Gastrocnemius medialis (tissue), 4 donors: Measurements from ENCODE around the gene ZNF32. TPM values are rescaled to one million over a fixed set of nuclear protein-coding genes. Genes with fewer than 3 reads are reported as not detected.

ENCODE experiments used
- ATAC-seq, 2 donors: fragments of 150-250 bp; one replicate each; pipeline ENCODE4 v1.9.1; 2016
- DNase-seq, 2 donors: peaks; one replicate each; pipeline ENCODE4 v3.0.0-alpha.2; 2019
- H3K27ac ChIP-seq, 4 donors: fragments of 200-600 bp; sonication (generic); 1 replicate in 1 of 4; 2 replicates in 3 of 4; pipeline ENCODE4 v1.5.1; 2016 to 2018; ENCODE audit warnings: mild to moderate bottlenecking in 2 of 4, moderate library complexity in 1 of 4
- H3K27me3 ChIP-seq, 3 donors: fragments of 200-600 bp; sonication (generic) in 2 of 3; 1 replicate in 1 of 3; 2 replicates in 2 of 3; pipeline versions ENCODE4 v1.5.1 to v1.6.0; 2016 to 2019; ENCODE audit warnings: mild to moderate bottlenecking in 1 of 3, moderate library complexity in 1 of 3
- H3K36me3 ChIP-seq, 2 donors: fragments of 200-600 bp; sonication (generic) in 1 of 2; one replicate each; pipeline ENCODE4 v1.5.1; 2017 to 2018
- H3K4me1 ChIP-seq, 2 donors: fragments of 200-600 bp; sonication (generic) in 1 of 2; one replicate each; pipeline ENCODE4 v1.5.1; 2016 to 2017; ENCODE audit warnings: mild to moderate bottlenecking in 2 of 2
- H3K4me3 ChIP-seq, 4 donors: fragments of 200-600 bp; sonication (generic) in 3 of 4; 1 replicate in 1 of 4; 2 replicates in 3 of 4; pipeline ENCODE4 v1.5.1; 2016 to 2019; ENCODE audit warnings: mild to moderate bottlenecking in 2 of 4
- H3K9me3 ChIP-seq, 3 donors: fragments of 200-600 bp; sonication (generic) in 2 of 3; 1 replicate in 1 of 3; 2 replicates in 2 of 3; pipeline ENCODE4 v1.5.1; 2016 to 2019
- CTCF ChIP-seq, 5 experiments: fragments of 450-650 bp in 3 of 5; fragments of 200-600 bp in 2 of 5; sonication (generic) in 2 of 5; IDR thresholded peaks in 4 of 5; conservative IDR thresholded peaks in 1 of 5; 1 replicate in 4 of 5; 2 replicates in 1 of 5; pipeline ENCODE4 v1.5.1; 2016 to 2019; ENCODE audit warnings: antibody characterized with exemption in 5 of 5, mild to moderate bottlenecking in 3 of 5, moderate library complexity in 3 of 5
- POLR2A ChIP-seq, 2 donors: fragments of 450-650 bp; IDR thresholded peaks; one replicate each; pipeline ENCODE4 v1.6.1; 2017; ENCODE audit warnings: antibody characterized with exemption in 2 of 2, mild to moderate bottlenecking in 2 of 2, moderate library complexity in 2 of 2
- in situ Hi-C, 4 donors: fragments of 200-750 bp; cut with MboI; loops; one replicate each; pipeline versions ENCODE4 v1.15.0 to v1.8.0; 2017; ENCODE audit warnings: low sequenced_read_pairs in 4 of 4
- intact Hi-C: fragments of 100-400 bp; cut with DNase I; formaldehyde crosslinking; loops from one replicate; pipeline ENCODE4 v1.15.1; 2023; ENCODE audit warnings: low total_unique reads
- total RNA-seq, 4 donors: library from RNA; depleted of rRNA; stranded (reverse); fragments of >200 nt; gene quantifications; one replicate each; pipeline versions ENCODE4 v1.1.0 to v1.2.3, GENCODE V29; 2016

Gene ZNF32
- total RNA-seq, 4 donors from 2014 or later, result 38.1 to 65.5 (median 61.5) TPM

DNA sequence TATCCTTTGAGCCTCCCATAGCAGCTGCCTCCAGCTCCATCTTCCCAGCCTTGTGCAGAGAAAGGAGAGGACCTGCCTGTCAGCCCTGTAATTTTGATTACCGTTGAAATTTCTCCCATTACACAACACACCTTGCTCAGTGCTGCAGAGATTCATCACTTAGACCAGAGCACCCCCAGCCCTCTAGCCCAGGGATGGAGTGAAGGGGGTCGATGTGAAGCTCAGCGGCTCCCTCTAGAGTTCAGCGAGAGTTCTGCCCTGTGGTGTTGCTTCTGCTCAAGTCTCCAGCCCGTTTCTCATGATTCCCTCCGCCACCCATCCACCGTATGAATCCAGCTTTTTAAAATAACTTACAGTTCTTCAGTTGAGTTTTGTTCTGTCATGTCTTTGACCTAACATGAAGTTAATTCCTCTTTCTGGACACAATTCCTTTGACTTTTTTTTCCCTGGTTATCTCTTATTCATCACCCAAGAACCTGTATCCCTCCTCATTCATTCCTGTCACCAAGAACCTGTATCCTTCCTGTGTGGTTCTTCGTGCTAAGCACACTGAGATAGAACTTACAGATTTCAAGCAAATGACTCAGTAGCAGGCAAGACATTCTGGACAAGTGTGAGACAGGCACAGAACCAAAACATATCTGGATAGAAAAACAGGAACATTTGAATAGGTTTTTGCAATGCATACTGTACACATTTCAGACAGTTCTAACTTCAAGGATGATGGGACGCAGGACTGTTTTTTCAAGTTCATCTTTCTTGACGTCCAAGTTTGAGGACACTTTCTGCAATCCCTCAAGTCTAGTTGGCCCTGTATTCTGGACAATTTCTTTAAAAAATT, 35.0 kb upstream of the ZNF32 start:
- DNase-seq (no peak), ATAC-seq (peak in 1 of 2 donors; percentile 13)
- H3K27ac ChIP-seq, result no peak overlapping the region
- peak in 2 of 5 experiments; percentile 18 to 40 for TF ChIP-seq CTCF (IDR thresholded peaks at IDR 0.05 in 4 of 5, conservative IDR thresholded peaks at IDR 0.05 in 1 of 5)
- no peak for TF ChIP-seq POLR2A (IDR thresholded peaks at IDR 0.05)
- H3K9me3 ChIP-seq, result no peaks in the 10 kb centered on the region
- no peaks in the 10 kb centered on the region for H3K36me3 ChIP-seq
- H3K27me3 ChIP-seq, result no peaks in the 10 kb centered on the region
- intact Hi-C loops (no loop called here), in situ Hi-C loops (loop anchor here in 2 of 4 donors (25.0 kb wide), 2 partner anchors 354 to 379 kb away; no protein-coding TSS in a partner anchor)
- no peak overlapping the region for H3K4me3 ChIP-seq
- peaks cover 4 to 20% of the 10 kb centered on the region in 2 donors for H3K4me1 ChIP-seq

DNA sequence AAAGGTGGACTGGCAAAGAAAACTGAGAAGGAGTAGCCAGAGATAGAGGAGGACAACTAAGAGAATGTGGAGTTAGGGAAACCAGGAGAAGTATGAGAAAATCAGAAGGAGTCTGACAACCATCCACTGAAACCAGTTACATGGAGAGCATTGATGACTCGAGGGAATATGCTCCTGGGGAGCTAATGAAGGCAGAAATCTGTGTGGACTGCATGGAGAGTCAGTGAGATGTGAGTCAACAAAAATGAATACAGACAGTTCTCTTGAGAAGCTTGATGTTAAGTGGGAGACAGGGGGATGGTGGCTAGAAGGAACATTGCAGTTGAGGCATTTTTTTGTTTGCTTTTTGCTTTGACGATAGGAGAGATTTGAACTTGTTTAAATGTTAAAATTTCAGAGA, 34.3 kb upstream of the ZNF32 start:
- Histone ChIP-seq H3K9me3 (no peaks in the 10 kb centered on the region), H3K4me3 (no peak overlapping the region), H3K4me1 (peaks cover 4 to 20% of the 10 kb centered on the region in 2 donors), H3K27ac (no peak overlapping the region), H3K27me3 (no peaks in the 10 kb centered on the region), H3K36me3 (no peaks in the 10 kb centered on the region)
- intact Hi-C loops (no loop called here), in situ Hi-C loops (loop anchor here in 2 of 4 donors (25.0 kb wide), 2 partner anchors 354 to 379 kb away; no protein-coding TSS in a partner anchor)
- TF ChIP-seq POLR2A (IDR thresholded peaks at IDR 0.05) (no peak), CTCF (IDR thresholded peaks at IDR 0.05 in 4 of 5, conservative IDR thresholded peaks at IDR 0.05 in 1 of 5) (no peak)
- DNase-seq (no peak), ATAC-seq (no peak)

- Histone ChIP-seq H3K9me3 (no peaks in the 10 kb centered on the region), H3K36me3 (no peaks in the 10 kb centered on the region), H3K4me1 (peaks cover 4 to 20% of the 10 kb centered on the region in 2 donors), H3K27me3 (no peaks in the 10 kb centered on the region), H3K4me3 (no peak overlapping the region), H3K27ac (no peak overlapping the region)
- TF ChIP-seq CTCF (IDR thresholded peaks at IDR 0.05 in 4 of 5, conservative IDR thresholded peaks at IDR 0.05 in 1 of 5), result no peak
- no peak for TF ChIP-seq POLR2A (IDR thresholded peaks at IDR 0.05)
- no peak for ATAC-seq
- intact Hi-C loops, result no loop called here
- DNase-seq, result no peak
- in situ Hi-C loops, result loop anchor here in 2 of 4 donors (25.0 kb wide), 2 partner anchors 356 to 381 kb away; no protein-coding TSS in a partner anchor
Measured at GRCh38 chr10:43681721-43682120, 33.0 kb upstream of the ZNF32 start.

- Histone ChIP-seq H3K27me3 (no peaks in the 10 kb centered on the region), H3K4me1 (peaks cover 4 to 20% of the 10 kb centered on the region in 2 donors), H3K4me3 (no peak overlapping the region), H3K36me3 (no peaks in the 10 kb centered on the region), H3K9me3 (no peaks in the 10 kb centered on the region), H3K27ac (no peak overlapping the region)
- TF ChIP-seq POLR2A (IDR thresholded peaks at IDR 0.05) (no peak), CTCF (IDR thresholded peaks at IDR 0.05 in 4 of 5, conservative IDR thresholded peaks at IDR 0.05 in 1 of 5) (no peak)
- in situ Hi-C loops, result loop anchor here in 2 of 4 donors (25.0 kb wide), 2 partner anchors 356 to 381 kb away; no protein-coding TSS in a partner anchor
- intact Hi-C loops, result no loop called here
- DNase-seq, result no peak
- no peak for ATAC-seq
Measured at GRCh38 chr10:43681220-43681619, 32.5 kb upstream of the ZNF32 start.
